IgD-negative memory B cell (primary cell): ENCODE data around the gene GAGE13. TPM values are rescaled to one million over a fixed set of nuclear protein-coding genes. Genes with fewer than 3 reads are reported as not detected.
A peak's percentile ranks its signal among the peaks of the same experiment; 100 is the strongest.
"Not testable (repeated sequence)": the region's sequence is repeated elsewhere in the genome, so short reads cannot be mapped to it uniquely, and the experiment has no call there.

Experiments
- H3K27ac Mint-ChIP-seq, 3 donors: one replicate each; pipeline ENCODE4 v1.8.0; 2020 to 2022; ENCODE audit warnings: mild to moderate bottlenecking in 3 of 3, mixed read lengths in 3 of 3, moderate library complexity in 1 of 3
- H3K27me3 Mint-ChIP-seq: one replicate; pipeline ENCODE4 v1.8.0; 2021; ENCODE audit warnings: mixed read lengths
- H3K36me3 Mint-ChIP-seq: one replicate; pipeline ENCODE4 v1.8.0; 2020; ENCODE audit warnings: mild to moderate bottlenecking, mixed read lengths
- H3K4me1 Mint-ChIP-seq, 3 donors: one replicate each; pipeline ENCODE4 v1.8.0; 2020 to 2022; ENCODE audit warnings: mixed read lengths in 3 of 3, mild to moderate bottlenecking in 1 of 3
- H3K4me3 Mint-ChIP-seq, 4 donors: one replicate each; pipeline ENCODE4 v1.8.0; 2020 to 2022; ENCODE audit warnings: mild to moderate bottlenecking in 4 of 4, mixed read lengths in 4 of 4, moderate library complexity in 3 of 4
- H3K9me3 Mint-ChIP-seq, 3 donors: one replicate each; pipeline ENCODE4 v1.8.0; 2020 to 2021; ENCODE audit warnings: mixed read lengths in 3 of 3, mild to moderate bottlenecking in 1 of 3
- polyA plus RNA-seq: library from polyadenylated mRNA; unstranded; fragments of 300-500 nt; fragmentation: Illumina TruSeq; gene quantifications from one replicate; pipeline ENCODE4 v1.2.3, GENCODE V29; 2021

The GAGE13 gene, protein sequence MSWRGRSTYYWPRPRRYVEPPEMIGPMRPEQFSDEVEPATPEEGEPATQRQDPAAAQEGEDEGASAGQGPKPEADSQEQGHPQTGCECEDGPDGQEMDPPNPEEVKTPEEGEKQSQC
- polyA plus RNA-seq: not detected

- H3K36me3 Mint-ChIP-seq, H3K4me1 Mint-ChIP-seq: not testable (repeated sequence)
These were observed at the start of gene GAGE13 for GRCh38 chrX:49331282-49331681. GAGE13 (plus strand) TSS chrX:49331582; CDS start chrX:49332738, 1,156 bp downstream.

GRCh38 chrX:49282647-49283011 is 48.8 kb upstream of the GAGE13 start:
- H3K4me3 Mint-ChIP-seq: no peak overlapping the region

More at GRCh38 chrX:49331282-49331681, at the start of gene GAGE13:
- not testable (repeated sequence) for H3K27ac Mint-ChIP-seq, H3K4me3 Mint-ChIP-seq, H3K27me3 Mint-ChIP-seq, H3K9me3 Mint-ChIP-seq

DNA sequence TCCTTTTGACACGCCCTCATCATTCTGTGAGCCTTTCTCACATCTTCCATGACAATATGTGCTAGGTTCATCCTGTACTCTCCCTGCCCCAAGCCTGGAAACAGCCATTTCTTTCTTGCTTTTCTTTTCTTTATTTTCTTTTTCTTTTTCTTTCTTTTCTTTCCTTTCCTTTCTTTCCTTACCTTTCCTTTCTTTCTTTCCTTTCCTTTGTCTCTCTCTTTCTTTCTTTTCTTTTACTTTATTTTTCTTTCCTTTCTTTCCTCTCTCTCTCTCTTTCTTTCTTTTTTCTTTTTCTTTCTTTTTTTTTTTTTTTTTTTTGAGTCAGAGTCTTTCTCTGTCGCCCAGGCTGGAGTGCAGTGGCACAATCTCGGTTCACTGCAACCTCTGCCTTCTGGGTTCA is 47.2 kb upstream of the GAGE13 start:
- H3K4me3 Mint-ChIP-seq: no peak overlapping the region
- no peaks in the 10 kb centered on the region for H3K4me1 Mint-ChIP-seq
- H3K27me3 Mint-ChIP-seq: no peaks in the 10 kb centered on the region
- peaks cover 2% of the 10 kb centered on the region for H3K36me3 Mint-ChIP-seq
- H3K27ac Mint-ChIP-seq: no peak overlapping the region
- H3K9me3 Mint-ChIP-seq: no peaks in the 10 kb centered on the region

More at GRCh38 chrX:49282647-49283011, 48.8 kb upstream of the GAGE13 start:
- Mint-ChIP-seq H3K36me3 (peaks cover 2% of the 10 kb centered on the region), H3K4me1 (peaks cover 0 to 3% (median 0%) of the 10 kb centered on the region in 3 donors), H3K27me3 (peaks cover 1% of the 10 kb centered on the region), H3K27ac (no peak overlapping the region), H3K9me3 (no peaks in the 10 kb centered on the region)

DNA sequence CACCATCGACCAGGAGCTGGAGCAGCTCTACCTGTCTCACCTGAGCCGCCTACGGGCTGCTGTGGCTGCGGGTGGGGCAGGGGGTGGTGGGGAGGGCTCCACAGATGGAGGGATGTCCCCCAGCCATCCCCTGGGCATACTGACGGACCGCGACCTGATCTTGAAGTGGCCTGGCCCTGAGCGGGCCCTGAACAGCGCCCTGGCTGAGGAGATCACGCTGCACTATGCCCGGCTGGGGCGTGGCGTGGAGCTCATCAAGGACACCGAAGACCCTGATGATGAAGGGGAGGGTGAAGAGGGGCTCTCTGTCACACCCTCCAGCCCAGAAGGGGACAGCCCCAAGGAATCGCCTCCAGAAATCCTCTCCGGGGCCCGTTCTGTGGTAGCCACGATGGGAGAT is 45.2 kb upstream of the GAGE13 start:
- no peaks in the 10 kb centered on the region for H3K36me3 Mint-ChIP-seq
- peaks cover 0 to 1% (median 0%) of the 10 kb centered on the region in 3 donors for H3K4me1 Mint-ChIP-seq
- no peak overlapping the region for H3K4me3 Mint-ChIP-seq
- peaks cover 1% of the 10 kb centered on the region for H3K27me3 Mint-ChIP-seq
- no peak overlapping the region for H3K27ac Mint-ChIP-seq
- no peaks in the 10 kb centered on the region for H3K9me3 Mint-ChIP-seq

GRCh38 chrX:49286581-49286980 is 44.8 kb upstream of the GAGE13 start:
- no peak overlapping the region for H3K27ac Mint-ChIP-seq
- no peak overlapping the region for H3K4me3 Mint-ChIP-seq
- H3K4me1 Mint-ChIP-seq: peaks cover 0 to 1% (median 0%) of the 10 kb centered on the region in 3 donors
- peaks cover 2% of the 10 kb centered on the region for H3K27me3 Mint-ChIP-seq
- no peaks in the 10 kb centered on the region for H3K9me3 Mint-ChIP-seq
- H3K36me3 Mint-ChIP-seq: no peaks in the 10 kb centered on the region

- Mint-ChIP-seq H3K27ac (no peak overlapping the region), H3K4me1 (peaks cover 0 to 1% (median 0%) of the 10 kb centered on the region in 3 donors), H3K36me3 (no peaks in the 10 kb centered on the region), H3K4me3 (no peak overlapping the region), H3K27me3 (peaks cover 5% of the 10 kb centered on the region), H3K9me3 (no peaks in the 10 kb centered on the region)
These were observed 43.7 kb upstream of the GAGE13 start for GRCh38 chrX:49287665-49288064.

DNA sequence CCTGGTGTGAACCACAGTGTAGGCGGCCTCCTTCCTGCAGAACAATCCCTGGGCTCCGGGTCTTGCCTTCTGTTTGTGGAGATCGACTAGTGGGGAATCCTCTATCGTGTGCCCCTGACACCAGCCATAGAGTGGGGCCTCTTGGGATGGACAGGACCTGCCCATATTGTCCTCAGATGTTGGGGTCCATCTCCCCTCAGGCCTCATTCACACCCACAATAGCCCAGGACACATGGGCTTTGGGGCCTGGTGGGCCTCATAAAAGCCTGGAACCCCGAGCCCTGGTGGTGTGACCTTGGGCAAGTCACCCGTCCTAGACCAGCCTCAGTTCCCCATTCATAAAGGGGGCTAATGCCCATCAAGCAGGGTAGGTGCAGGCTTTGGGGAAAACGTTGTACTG is 41.2 kb upstream of the GAGE13 start:
- Mint-ChIP-seq H3K4me3 (no peak overlapping the region), H3K27me3 (peaks cover 5% of the 10 kb centered on the region), H3K4me1 (peaks cover 0 to 1% (median 0%) of the 10 kb centered on the region in 3 donors), H3K36me3 (no peaks in the 10 kb centered on the region), H3K27ac (no peak overlapping the region), H3K9me3 (no peaks in the 10 kb centered on the region)

GRCh38 chrX:49291615-49292337 is 39.6 kb upstream of the GAGE13 start:
- H3K4me1 Mint-ChIP-seq: peaks cover 0 to 1% (median 0%) of the 10 kb centered on the region in 3 donors

DNA sequence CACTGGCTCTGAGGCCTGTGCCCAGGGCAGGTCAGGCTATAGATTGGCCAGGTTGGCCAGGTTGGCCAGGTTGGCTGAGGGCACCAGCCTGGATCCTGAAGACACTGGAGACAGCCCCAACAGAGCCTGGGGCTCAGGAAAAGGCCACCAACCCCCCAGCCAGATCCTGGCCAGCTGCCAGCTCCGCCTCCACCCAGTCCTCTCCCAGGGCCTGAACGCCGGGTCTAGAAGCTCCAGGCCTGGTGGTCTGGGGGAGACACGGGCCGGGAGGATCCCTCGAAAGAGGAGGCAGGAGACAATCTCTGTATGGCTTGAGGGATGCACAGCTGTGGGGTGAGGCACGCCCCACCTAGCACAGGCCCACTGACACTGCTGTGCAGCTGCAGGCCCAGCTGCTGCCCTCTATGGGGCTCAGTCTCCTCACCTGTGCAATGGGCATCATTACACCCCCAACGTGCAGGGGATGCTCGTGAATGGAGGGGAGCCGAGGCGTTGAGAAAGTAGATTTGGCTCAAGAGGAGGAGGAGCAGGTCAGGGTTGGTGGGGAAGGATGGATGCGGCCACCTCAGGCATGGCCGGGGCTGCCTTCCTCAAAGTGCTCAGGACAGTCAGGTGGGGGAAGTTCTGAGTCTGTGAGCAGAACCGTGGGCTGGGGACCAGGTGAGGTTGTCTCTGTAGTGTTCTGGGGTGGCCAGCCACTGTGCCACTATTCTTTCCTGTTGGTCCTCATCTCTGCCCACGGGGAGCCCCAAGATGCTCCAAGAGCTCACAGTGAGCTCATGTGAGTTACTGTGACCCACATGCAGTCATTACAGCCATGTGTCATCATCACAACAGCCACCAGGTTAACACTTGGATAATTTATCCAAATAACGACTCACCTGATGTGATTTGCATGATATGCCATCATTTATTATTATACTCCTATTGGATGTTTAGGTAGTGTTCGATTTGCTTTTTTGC is 38.7 kb upstream of the GAGE13 start:
- Mint-ChIP-seq H3K27me3 (peaks cover 5% of the 10 kb centered on the region), H3K4me1 (peaks cover 0 to 1% (median 0%) of the 10 kb centered on the region in 3 donors), H3K9me3 (no peaks in the 10 kb centered on the region), H3K36me3 (no peaks in the 10 kb centered on the region), H3K27ac (no peak overlapping the region), H3K4me3 (no peak overlapping the region)

More at GRCh38 chrX:49291615-49292337, 39.6 kb upstream of the GAGE13 start:
- Mint-ChIP-seq H3K36me3 (no peaks in the 10 kb centered on the region), H3K27me3 (peaks cover 5% of the 10 kb centered on the region), H3K4me3 (no peak overlapping the region), H3K27ac (peak overlapping the region in 1 of 3 donors; percentile 69), H3K9me3 (no peaks in the 10 kb centered on the region)

GRCh38 chrX:49299293-49299692 is 32.1 kb upstream of the GAGE13 start:
- H3K9me3 Mint-ChIP-seq, H3K36me3 Mint-ChIP-seq, H3K27ac Mint-ChIP-seq, H3K4me3 Mint-ChIP-seq, H3K4me1 Mint-ChIP-seq, H3K27me3 Mint-ChIP-seq: not testable (repeated sequence)

DNA sequence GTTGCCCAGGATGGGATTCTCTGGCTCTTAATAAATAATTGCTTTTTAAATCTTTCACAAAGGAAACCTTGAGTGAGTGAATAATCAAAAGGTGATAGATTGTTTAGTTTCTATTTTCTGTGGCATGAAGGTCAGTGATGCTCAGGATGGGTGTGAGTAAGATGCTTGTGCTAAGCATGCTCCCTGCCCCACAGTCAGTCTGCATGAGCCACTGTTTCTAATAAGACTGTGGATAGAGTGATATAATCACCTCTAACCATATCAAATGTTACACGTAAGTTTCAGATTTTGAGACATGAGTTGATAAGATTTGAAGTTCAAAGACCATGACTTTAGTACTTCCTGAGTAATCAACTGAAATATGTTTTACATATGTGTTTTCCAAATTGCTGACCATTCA is 30.7 kb upstream of the GAGE13 start:
- H3K4me3 Mint-ChIP-seq: no peak overlapping the region
- peaks cover 11% of the 10 kb centered on the region for H3K27me3 Mint-ChIP-seq
- no peaks in the 10 kb centered on the region for H3K9me3 Mint-ChIP-seq
- no peaks in the 10 kb centered on the region for H3K4me1 Mint-ChIP-seq
- peaks cover 5% of the 10 kb centered on the region for H3K36me3 Mint-ChIP-seq
- H3K27ac Mint-ChIP-seq: no peak overlapping the region

DNA sequence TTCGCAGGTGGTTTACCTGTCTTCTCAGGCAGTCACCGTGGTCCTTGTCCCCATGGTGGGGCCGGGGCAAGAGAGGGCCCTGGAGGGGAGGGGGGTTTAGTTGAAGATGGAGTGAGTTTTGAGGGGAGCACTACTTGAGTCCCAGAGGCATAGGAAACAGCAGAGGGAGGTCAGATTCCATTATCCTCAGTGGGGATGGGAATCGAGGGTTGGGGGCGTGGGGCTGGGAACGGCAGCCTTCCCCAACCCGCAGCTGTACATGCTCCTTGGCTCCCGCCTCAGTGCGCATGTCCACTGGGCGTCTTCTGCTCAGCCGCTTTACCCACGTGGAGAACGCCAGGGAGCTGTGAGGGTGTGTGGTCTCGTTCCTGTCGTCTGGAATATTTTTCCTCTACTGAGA is 28.0 kb upstream of the GAGE13 start, which contains the start of gene GAGE10:
TSS of gene GAGE10 (plus strand) at position 301 of the 400 bp plus-strand sequence. CDS start 1,214 bp downstream, outside the sequence.
- Mint-ChIP-seq H3K4me1 (no peaks in the 10 kb centered on the region), H3K36me3 (peaks cover 5% of the 10 kb centered on the region), H3K9me3 (no peaks in the 10 kb centered on the region), H3K27ac (peak within 1 kb of the TSS in 2 of 3 donors; percentile 28 to 46), H3K4me3 (no peak within 1 kb of the TSS), H3K27me3 (peaks cover 11% of the 10 kb centered on the region)

DNA sequence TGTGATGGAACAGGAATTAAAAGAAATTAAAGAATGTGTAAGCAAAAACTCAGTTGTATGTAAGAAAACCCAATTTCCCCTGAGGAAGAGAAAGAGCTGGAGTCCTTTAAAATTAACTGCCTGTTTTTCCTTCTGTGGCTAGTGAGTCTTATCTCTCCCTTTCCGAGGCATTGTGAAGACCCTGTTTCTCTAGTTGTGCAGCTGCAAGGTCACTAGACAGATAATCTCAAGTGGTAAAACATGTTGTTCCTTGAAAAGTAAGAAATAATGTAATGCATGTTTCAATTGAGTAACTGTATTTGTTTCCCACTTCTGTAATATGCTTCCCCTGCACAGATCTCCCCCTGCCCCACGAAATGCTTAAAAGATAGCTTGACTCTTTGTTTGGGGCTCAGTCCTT is 23.6 kb upstream of the GAGE13 start:
- not testable (repeated sequence) for H3K36me3 Mint-ChIP-seq, H3K27me3 Mint-ChIP-seq, H3K27ac Mint-ChIP-seq, H3K9me3 Mint-ChIP-seq
- H3K4me3 Mint-ChIP-seq: peak overlapping the region in 1 of 4 donors; percentile 18
- peaks cover 13 to 19% (median 14%) of the 10 kb centered on the region in 3 donors for H3K4me1 Mint-ChIP-seq

DNA sequence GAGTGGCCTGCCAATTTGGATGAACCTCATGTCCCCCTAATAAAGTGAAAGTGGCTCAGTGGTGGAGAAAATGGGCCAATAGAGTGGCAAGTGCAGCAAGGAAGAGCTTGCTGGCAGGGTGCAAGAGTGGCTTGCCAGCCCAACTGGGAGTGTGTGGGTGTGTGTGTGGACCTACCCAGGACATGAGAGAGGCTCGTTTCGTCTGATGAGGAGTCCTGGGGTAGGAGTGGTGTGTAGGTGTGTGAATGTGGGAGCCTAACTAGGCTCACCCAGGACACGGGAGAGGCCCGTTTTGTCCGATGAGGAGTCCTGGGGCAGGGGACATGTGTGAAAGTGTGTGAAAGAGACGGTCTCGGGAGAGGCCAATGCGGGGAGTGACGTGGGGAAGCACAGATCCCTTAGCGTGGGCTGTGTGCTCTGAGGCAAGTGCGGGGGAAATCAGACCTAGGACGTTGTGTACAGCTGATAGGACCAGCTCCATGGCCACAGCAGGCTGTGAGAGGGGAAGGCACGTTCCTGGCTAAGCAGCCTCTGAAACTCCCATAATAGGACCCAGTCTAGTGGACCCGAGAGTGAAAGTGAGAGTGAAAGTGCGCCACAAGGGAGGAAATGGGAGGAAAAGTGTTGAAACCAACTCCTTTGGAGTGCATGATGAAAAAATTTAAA is 22.6 kb upstream of the GAGE13 start:
- Mint-ChIP-seq H3K36me3 (peaks cover 8% of the 10 kb centered on the region), H3K4me1 (peaks cover 13 to 19% (median 14%) of the 10 kb centered on the region in 3 donors), H3K27me3 (peaks cover 9% of the 10 kb centered on the region), H3K9me3 (no peaks in the 10 kb centered on the region), H3K4me3 (peak overlapping the region; percentile 67 to 94 (median 84)), H3K27ac (peak overlapping the region; percentile 16 to 64 (median 60))
